Glomerular endothelial cell (primary cell): ENCODE results near the gene ZBTB11. TPM values are rescaled to one million over a fixed set of nuclear protein-coding genes. Genes with fewer than 3 reads are reported as not detected.
"Not testable (repeated sequence)": the region's sequence is repeated elsewhere in the genome, so short reads cannot be mapped to it uniquely, and the experiment has no call there.

ENCODE experiments used
- DNase-seq: peaks from one replicate; pipeline ENCODE4 v3.0.0-alpha.2; 2011; ENCODE audit warnings: low read depth, low spot score; ENCODE audit errors: extremely low read depth
- total RNA-seq: library from RNA; depleted of rRNA; stranded (reverse); fragments of >200 nt; gene quantifications from 2 replicates; pipeline ENCODE4 v1.2.3, GENCODE V29; 2015

The ZBTB11 gene, protein sequence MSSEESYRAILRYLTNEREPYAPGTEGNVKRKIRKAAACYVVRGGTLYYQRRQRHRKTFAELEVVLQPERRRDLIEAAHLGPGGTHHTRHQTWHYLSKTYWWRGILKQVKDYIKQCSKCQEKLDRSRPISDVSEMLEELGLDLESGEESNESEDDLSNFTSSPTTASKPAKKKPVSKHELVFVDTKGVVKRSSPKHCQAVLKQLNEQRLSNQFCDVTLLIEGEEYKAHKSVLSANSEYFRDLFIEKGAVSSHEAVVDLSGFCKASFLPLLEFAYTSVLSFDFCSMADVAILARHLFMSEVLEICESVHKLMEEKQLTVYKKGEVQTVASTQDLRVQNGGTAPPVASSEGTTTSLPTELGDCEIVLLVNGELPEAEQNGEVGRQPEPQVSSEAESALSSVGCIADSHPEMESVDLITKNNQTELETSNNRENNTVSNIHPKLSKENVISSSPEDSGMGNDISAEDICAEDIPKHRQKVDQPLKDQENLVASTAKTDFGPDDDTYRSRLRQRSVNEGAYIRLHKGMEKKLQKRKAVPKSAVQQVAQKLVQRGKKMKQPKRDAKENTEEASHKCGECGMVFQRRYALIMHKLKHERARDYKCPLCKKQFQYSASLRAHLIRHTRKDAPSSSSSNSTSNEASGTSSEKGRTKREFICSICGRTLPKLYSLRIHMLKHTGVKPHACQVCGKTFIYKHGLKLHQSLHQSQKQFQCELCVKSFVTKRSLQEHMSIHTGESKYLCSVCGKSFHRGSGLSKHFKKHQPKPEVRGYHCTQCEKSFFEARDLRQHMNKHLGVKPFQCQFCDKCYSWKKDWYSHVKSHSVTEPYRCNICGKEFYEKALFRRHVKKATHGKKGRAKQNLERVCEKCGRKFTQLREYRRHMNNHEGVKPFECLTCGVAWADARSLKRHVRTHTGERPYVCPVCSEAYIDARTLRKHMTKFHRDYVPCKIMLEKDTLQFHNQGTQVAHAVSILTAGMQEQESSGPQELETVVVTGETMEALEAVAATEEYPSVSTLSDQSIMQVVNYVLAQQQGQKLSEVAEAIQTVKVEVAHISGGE
- total RNA-seq: 12.2 and 15.9 TPM in 2 replicates

DNA sequence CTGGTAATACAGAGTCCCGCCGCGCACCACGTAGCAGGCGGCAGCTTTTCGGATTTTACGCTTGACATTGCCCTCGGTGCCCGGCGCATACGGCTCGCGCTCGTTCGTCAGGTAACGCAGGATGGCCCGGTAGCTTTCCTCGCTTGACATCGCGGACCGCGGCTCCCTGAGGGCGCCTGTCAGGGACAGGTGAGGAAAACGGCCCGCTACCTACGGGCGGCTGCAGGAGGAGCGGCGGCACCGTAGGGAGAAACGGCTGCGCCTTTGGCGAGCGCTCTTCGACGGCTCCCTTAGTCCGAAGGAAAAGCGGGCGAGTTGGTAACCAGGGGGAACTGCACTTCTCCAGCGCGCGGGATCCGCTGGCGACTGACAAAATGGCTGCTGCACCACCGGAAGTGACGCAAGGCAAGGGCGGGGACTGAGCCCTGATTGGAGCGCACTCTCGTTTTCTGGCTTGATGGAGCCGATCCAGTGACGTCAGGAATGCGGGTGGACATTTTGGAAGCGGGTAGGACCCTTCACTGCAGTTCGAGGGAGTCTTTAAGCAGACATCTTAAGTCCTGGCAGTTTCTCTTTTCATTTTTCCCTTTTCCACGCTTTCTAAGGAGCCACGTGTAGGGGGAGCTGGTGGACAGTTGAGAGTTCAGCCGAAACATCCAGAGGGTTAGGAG is at the start of gene ZBTB11:
ZBTB11 (minus strand) TSS at position 368 of the 671 bp plus-strand sequence; CDS start at position 150, 218 bp downstream.
- DNase-seq: peak; percentile 100

DNA sequence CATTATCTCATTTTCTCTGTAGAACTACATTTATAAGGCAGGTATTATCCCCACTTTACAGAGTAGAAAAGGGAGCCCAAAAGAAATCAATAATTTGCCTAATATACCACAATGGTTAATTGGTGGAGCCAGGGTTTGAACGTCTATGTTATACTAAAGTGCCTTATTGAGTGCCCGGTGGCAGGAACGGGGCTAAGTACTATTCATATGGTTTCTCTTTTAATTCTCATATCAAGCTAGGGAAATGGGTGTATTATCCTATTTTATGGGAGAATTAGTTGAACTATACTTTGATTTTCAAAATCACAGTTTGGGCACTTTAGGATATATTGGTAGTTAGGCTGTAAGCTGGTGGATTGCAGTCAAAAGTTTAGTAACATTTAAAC is 49.0 kb upstream of the ZBTB11 start:
- no peak for DNase-seq

DNA sequence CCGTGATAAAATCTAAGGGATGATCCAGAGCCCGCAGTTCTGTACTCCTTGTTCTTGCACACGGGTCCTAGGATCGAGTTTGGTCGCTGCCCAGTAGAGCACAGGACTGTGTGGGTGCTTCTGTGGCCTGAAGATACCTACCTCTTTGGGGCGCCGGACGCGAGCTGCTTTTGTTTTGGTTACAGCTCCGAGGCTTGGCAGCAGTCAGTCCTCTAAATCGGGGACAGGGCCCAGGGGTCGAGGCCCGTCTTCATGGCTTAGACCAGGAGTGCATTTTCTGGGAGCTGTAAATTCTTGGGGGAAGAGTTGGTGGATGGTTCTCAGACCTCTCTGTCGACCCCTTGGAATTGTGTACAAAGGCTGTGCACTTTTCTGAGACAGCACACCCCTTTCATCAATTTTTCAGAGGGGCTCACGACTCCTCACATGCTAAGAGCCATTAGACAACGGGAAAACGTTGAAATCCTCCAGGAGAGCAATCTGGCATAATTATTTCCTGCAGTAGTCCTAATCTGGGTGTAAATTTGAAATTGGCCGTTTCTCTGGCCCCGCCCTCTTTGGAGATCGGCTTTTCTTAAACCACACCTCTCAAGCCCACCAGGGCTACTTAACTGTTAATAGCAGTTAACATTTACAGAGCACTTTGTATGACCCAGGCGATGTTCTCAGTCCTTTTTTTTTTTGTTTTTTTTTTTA is 48.4 kb upstream of the ZBTB11 start:
- DNase-seq: no peak

DNA sequence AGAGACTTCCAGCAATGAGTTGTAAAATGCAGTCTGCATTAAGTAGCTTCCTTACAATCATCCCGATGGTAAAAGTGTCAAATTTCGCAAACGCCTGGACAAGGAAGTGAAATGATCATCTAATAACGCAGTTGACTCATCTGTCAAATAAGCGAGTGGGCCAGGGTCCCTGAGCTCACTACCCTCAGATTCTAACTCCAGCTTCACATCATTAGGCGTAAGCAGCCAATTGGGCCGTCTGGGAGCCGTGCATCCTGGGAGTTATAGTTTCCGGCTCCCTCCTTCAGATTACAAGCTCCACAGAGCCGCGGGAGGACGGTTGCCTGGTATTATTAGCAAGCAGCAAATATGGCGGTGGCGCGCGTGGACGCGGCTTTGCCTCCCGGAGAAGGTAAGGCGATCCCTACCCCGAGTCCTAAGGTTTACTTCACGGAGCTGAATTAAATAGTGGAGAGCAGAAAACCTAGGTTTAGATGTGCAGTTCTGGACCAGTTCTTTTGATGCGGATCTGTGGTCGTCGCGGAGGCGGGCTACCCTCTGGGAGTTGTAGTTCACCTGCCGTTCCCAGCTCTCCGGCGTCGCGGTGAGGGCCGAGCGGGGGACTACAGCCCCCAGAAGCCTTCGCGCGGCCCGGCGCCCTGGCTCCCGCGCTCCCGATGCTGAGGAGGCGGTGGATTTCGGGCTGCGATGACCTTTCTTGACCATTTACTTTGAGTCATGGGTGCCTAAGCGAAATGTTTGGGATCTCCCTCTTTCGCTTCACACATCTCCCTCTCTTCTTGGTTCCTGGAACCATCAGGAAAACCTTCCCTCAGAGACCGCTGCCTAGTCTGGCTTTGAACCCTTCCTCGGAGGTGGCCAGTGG is 47.6 kb upstream of the ZBTB11 start, which contains the start of gene CEP97:
CEP97 (plus strand) TSS at position 286 of the 865 bp plus-strand sequence; CDS start at position 349, 63 bp downstream.
- DNase-seq: peak; percentile 68

DNA sequence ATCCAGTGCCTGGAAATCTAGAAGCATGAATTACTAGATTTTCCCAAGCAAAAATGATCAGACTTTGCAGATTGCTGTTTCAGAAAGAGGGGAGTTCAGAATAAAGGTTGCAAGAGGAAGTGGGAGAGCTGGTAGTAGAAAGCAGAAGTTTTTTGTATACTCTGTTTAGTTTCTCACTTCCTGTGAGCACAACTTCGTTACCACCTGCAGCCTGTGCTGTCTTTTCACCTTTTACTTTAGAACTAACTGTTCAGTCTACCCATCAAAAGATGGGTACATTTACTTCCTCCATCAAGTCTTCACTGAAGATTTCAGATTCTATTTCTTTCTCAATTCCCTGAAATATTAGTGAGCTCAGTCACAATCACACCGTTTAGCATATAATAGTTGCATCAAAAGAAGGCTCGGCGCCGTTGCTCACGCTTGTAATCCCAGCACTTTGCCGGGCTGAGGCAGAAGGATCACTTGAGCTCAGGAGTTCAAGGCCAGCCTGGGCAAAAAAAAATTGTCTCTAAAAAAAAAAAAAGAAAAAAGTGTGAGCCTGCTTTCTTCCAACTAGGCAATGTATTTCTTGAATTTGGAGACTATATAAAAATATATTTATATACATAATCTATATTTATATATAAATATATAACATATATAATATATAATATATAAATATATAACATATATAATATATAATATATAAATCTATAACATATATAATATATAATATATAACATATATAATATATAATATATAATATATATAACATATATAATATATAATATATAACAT is 45.7 kb upstream of the ZBTB11 start:
- DNase-seq: no peak

DNA sequence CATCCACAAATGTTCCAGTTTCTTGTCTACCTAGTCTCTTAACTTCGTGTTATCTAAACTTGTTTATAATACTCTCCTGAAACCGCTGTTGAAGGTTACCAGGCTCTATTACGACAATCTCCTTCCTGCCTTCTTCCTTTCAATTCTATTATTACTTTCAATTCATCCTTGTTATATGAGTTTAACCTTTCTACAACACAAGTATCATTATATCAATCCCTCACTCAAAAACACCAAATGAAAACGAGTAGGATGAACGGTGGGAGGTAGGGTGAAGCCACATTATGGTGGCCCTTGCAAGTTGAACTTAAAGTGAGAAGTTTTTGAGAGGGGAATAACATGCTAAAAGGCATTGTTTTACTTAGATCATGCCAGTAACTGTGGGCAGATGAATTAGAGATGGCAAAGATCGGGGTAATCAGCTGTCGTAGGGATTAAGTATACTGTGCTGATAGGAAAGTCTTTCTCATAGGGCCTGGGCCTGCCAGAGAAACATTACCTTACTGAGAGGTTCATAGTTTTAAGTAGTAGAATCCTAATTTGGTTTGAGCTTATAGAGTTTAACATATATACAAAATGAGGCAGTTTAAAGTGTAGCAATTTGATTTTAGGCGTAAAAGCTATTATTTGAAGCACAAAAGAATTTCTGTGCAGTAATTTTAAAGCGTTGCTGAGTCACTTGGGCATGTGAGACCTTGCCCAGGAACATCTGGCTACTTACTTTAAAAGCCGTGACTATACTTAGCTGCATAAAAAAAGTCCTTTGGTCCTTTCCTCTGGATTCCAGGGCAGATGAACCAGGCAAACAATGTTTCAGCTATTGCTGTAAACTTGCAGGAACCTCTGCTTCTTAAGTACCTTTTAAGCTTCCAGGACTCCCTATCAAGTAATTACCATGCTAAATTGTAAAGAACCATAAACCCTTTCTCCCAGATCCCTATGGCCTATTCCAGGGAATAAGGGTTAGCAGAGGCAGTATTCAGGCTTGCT is 44.2 kb upstream of the ZBTB11 start:
- DNase-seq: no peak

DNA sequence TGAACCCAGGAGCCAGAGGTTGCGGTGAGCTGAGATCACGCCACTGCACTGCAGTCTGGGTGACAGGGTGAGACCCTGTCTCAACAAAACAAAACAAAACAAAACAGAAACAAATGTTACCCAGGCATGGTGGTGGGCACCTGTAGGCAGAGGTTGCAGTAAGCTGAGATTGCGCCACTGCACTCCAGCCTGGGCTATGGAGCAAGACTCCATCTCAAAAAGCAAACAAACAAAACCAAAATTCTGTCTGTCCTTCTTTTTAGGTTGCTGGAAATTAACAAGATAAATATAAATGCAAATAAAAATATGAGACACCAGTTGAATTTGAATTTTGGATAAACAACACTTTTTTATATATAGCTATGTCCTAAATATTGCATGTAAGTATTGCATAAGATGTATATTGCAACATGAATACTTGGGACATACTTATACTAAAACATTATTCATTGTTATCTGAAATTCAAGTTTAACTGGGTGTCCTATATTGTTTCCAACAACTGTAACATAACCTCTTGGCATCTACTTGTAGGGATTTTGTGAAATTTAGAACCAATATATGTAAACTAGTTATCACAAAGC is 42.8 kb upstream of the ZBTB11 start:
- no peak for DNase-seq

DNA sequence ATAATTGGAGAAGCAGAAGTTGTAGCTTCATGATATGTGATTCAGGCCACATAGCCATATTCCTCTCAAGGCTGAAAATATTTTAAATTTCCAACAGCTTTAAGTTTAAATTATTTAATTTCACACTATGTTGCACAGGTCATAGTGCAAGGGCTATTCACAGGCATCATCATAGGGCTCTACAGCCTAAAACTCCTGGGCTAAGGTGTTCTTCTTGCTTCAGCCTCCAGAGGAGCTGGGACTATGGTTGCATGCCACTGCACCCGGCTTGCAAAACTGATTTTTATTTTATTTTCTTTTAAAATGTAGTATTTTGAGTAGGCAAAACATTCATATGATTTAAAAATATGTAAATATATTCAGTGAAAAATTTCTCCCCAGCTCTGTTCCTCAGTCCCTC is 41.5 kb upstream of the ZBTB11 start:
- no peak for DNase-seq

DNA sequence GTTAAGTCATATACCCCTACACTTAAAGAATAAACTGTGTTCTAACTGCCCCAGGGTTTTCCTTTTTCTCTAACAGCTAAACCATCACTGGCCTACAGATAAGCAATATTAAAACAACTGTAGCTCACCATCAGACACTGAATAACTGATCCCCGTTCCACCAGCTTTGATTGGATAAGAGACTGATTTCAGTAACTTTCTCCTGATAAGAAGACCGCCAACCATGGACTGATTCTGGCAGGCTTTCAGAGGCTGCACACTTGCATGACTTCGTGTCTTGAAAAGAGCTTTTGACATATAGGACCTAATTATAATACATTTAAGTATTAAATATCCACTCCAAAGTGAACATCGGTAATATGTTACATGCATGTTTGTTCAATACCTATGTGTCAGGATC is 32.2 kb upstream of the ZBTB11 start:
- DNase-seq: no peak

DNA sequence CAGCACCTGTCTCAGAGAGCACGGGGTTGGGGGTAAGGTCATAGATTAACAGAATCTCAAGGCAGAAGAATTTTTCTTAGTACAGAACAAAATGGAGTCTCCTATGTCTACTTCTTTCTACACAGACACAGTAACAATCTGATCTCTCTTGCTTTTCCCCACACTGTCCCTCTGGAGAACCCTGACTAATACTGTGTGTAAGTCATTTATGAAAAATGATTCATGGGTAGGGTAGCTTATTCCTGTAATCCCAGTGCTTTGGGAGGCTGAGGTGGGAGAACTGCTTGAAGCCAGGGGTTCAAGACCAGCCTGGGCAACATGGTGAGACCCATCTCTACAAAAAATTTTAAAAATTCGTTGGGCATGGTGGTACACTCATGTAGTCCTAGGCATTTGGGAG is 27.7 kb upstream of the ZBTB11 start:
- DNase-seq: not testable (repeated sequence)

DNA sequence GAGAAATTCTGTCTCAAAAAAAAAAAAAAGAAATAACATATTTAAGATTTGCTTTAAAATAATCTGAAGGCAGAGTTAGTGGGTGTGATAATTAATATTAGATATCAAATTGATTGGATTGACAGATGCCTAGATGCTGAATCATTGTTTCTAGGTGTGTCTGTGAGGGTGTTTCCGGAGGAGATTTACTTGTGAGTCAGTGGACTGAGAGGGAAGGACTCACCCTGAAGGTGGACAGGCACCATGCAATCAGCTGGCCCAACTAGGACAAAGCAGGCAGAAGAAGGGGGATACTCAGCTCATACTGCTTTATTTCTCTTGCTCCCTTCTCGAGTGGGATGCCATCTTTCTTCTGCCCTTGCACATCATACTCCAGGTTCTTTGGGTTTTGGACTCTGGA is 26.2 kb upstream of the ZBTB11 start:
- DNase-seq: no peak

DNA sequence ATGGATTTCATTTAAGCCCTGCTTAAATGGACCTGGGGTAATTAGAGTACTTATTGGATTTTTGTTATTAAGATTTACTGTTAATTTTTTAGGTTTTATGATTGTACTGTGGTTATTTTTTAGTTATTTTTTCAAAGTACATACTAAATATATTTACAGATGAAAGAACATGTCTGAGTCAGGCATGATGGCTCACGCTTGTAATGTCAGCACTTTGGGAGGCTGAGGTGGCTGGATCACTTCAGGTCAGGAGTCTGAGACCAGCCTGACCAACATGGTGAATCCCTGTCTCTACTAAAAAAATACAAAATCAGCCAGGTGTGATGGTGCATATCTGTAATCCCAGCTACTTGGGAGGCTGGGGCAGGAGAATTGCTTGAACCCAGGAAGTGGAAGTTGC is 25.8 kb upstream of the ZBTB11 start:
- DNase-seq: no peak

DNA sequence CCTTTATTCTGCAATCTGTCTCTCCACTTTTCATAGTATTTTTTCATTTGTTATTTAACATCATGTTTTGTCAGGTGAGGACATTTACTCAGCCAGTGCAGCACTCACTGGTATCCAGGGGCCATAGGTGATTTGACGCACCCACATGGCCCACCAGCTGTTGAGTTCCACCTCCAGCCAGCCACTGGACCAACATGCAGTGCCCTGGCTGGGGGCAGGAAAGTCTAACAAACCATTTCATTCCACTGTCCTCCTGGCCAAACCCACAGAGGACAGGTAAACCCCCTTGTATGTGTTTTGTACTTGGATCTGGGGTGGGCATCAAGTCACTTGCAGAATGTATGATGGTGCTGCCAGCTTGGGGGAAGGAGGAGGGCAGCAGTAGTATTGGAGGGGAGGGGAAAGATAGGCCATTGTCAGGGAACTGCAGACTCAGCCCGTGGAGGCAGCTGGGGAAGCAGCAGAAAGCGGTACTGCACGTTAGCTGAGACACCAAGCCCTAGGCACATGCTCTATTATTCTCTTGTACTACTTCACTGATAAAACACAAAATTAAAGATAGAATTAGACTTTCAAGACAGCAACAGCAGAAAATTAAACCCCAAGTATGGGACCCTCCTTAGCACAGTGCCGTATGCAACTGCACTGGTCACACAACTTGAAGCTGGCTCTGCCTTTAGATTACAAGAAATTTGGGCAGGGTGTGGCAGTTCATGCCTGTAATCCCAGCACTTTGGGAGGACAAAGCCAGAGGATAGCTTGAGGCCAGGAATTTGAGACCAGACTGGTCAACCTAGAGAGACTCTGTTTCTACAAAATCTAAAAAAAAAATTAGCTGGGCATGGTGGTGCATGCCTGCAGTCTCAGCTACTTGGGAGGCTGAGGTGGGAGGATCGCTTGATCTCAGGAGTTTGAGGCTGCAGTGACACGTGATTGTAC is 25.0 kb upstream of the ZBTB11 start:
- no peak for DNase-seq

DNA sequence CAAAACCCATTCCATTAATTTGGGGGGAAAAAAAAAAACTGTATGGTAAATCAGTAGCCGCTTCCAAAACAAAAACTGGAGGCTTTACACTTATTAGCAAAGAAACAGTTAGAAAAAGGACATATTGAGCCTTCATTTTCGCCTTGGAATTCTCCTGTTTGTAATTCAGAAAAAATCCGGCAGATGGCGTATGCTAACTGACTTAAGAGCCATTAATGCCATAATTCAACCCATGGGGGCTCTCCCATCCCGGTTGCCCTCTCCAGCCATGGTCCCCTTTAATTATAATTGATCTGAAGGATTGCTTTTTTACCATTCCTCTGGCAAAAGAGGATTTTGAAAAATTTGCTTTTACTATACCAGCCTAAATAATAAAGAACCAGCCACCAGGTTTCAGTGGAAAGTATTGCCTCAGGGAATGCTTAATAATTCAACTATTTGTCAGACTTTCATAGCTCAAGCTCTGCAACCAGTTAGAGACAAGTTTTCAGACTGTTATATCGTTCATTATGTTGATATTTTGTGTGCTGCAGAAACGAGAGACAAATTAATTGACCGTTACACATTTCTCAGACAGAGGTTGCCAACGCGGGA is 18.9 kb upstream of the ZBTB11 start:
- no peak for DNase-seq

DNA sequence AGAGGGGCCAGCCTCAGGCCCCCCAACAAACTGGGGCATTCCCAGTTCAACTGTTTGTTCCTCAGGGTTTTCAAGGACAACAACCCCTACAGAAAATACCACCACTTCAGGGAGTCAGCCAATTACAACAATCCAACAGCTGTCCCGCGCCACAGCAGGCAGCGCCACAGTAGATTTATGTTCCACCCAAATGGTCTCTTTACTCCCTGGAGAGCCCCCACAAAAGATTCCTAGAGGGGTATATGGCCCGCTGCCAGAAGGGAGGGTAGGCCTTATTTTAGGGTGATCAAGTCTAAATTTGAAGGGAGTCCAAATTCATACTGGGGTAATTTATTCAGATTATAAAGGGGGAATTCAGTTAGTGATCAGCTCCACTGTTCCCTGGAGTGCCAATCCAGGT is 17.9 kb upstream of the ZBTB11 start:
- DNase-seq: not testable (repeated sequence)
